OCI-LY7 (cell line): ENCODE results near the gene CRMP1.

ENCODE experiments used
- EZH2phosphoT487 ChIP-seq: fragments of 200-600 bp; sonication (generic); IDR thresholded peaks from 2 replicates; pipeline ENCODE4 v1.6.1; 2018; ENCODE audit warnings: low read depth, borderline replicate concordance, mild to moderate bottlenecking, mixed run types, antibody characterized with exemption, low read length, moderate library complexity, mixed read lengths
- TF ChIP-seq, protein P1 (sequence below): fragments of 200-600 bp; sonication (generic); conservative IDR thresholded peaks from 2 replicates; pipeline ENCODE4 v1.5.1; 2014; ENCODE audit warnings: mild to moderate bottlenecking, antibody characterized with exemption, low read length, moderate library complexity, mixed read lengths

DNA sequence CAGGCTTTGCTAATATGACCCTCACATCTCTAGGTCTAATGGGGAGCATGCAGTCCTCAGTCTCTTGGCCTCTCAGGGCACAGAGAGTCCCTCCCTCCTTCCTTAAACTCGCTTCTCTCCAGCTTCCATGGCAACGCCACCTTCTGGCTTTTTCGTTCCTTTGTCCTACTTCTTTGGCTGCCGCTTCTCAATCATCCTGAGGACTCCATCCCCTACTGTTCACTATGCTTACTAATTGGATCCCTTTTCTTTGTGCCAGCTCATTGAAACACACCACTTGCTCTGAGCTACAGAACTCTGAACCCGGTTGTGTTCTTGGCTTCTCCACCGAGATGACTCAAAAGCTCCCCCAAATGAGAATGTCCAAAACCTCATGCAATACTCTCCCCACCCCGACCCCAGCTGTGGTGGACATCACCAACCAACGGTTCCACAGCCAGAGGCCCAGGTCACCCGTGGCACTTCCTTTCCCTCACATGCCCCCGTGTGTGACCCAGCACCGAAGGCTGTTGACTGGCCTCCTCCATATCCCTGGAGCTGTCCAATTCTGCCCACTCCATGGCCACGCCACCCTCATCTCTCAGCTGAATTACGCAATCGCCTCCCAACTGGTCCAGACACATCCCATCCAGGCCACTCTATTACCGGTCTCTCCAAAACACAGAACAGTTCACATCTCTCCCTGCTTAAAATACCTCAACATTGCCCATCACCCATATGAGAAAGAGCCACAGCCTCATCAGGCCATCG lies 34.7 kb downstream of the CRMP1 start:
- TF ChIP-seq, protein P1, sequence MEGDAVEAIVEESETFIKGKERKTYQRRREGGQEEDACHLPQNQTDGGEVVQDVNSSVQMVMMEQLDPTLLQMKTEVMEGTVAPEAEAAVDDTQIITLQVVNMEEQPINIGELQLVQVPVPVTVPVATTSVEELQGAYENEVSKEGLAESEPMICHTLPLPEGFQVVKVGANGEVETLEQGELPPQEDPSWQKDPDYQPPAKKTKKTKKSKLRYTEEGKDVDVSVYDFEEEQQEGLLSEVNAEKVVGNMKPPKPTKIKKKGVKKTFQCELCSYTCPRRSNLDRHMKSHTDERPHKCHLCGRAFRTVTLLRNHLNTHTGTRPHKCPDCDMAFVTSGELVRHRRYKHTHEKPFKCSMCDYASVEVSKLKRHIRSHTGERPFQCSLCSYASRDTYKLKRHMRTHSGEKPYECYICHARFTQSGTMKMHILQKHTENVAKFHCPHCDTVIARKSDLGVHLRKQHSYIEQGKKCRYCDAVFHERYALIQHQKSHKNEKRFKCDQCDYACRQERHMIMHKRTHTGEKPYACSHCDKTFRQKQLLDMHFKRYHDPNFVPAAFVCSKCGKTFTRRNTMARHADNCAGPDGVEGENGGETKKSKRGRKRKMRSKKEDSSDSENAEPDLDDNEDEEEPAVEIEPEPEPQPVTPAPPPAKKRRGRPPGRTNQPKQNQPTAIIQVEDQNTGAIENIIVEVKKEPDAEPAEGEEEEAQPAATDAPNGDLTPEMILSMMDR, result no peak
- TF ChIP-seq EZH2phosphoT487, result no peak
